DND-41 (cell line): ENCODE results near the gene PALM.

Source experiments
- ATAC-seq: fragments of 200-7000 bp; cut with Tn5 transposase; 3 replicates; pipeline ENCODE4 v1.9.1; 2021; ENCODE audit warnings: low read depth; ENCODE audit not compliant: insufficient read depth
- DNase-seq: peaks from one replicate; pipeline ENCODE4 v3.0.0-alpha.2; 2020
- H2AFZ ChIP-seq: 2 replicates; pipeline ENCODE4 v1.6.0; 2012; ENCODE audit warnings: low read depth, low read length
- H3K27ac ChIP-seq: 2 replicates; pipeline ENCODE4 v1.5.1; 2012; ENCODE audit warnings: low read length, inconsistent platforms
- H3K27me3 ChIP-seq: fragments of 200-600 bp; sonication (generic); 2 replicates; pipeline ENCODE4 v1.6.0; 2012; ENCODE audit warnings: low read length, mild to moderate bottlenecking, inconsistent platforms; ENCODE audit not compliant: insufficient read depth, poor library complexity
- H3K36me3 ChIP-seq: 2 replicates; pipeline ENCODE4 v1.5.1; 2012; ENCODE audit warnings: low read length, inconsistent platforms; ENCODE audit not compliant: insufficient read depth
- H3K4me1 ChIP-seq: 2 replicates; pipeline ENCODE4 v1.5.1; 2012; ENCODE audit warnings: mild to moderate bottlenecking, low read length; ENCODE audit not compliant: insufficient read depth
- H3K4me2 ChIP-seq: 2 replicates; pipeline ENCODE4 v1.6.0; 2012; ENCODE audit warnings: mild to moderate bottlenecking, moderate library complexity, low read length, inconsistent platforms; ENCODE audit not compliant: insufficient read depth
- H3K4me3 ChIP-seq, 2 experiments: fragments of 200-600 bp in 1 of 2; shearing (Covaris generic) in 1 of 2; 2 replicates each; pipeline ENCODE4 v1.5.1; 2012 to 2016; ENCODE audit warnings: inconsistent platforms in 2 of 2, low read length in 2 of 2, mild to moderate bottlenecking in 2 of 2, low read depth in 1 of 2, moderate library complexity in 1 of 2
- H3K79me2 ChIP-seq: 2 replicates; pipeline ENCODE4 v1.6.0; 2012; ENCODE audit warnings: low read length, inconsistent platforms; ENCODE audit not compliant: insufficient read depth
- H3K9ac ChIP-seq: 2 replicates; pipeline ENCODE4 v1.6.0; 2012; ENCODE audit warnings: low read depth, mild to moderate bottlenecking, inconsistent platforms, low read length, moderate library complexity
- H3K9me3 ChIP-seq: 2 replicates; pipeline ENCODE4 v1.5.1; 2012; ENCODE audit warnings: low read length, moderate library complexity, mild to moderate bottlenecking, inconsistent platforms; ENCODE audit not compliant: insufficient read depth, severe bottlenecking
- H4K20me1 ChIP-seq: 2 replicates; pipeline ENCODE4 v1.6.0; 2012; ENCODE audit warnings: low read length; ENCODE audit not compliant: insufficient read depth
- CTCF ChIP-seq: IDR thresholded peaks from 2 replicates; pipeline ENCODE4 v1.5.1; 2012; ENCODE audit warnings: borderline replicate concordance, low read length, moderate library complexity, mild to moderate bottlenecking; ENCODE audit not compliant: poor library complexity, severe bottlenecking; ENCODE audit errors: extremely low read depth
- EZH2 ChIP-seq: IDR thresholded peaks from 3 replicates; pipeline ENCODE4 v1.6.1; 2012; ENCODE audit warnings: borderline replicate concordance, low read depth, mild to moderate bottlenecking, moderate library complexity, low read length, inconsistent platforms; ENCODE audit not compliant: severe bottlenecking

PALM gene

GRCh38 chr19:795073-795611, 86.4 kb downstream of the PALM start:
- no peak overlapping the region for H3K27ac ChIP-seq
- no peaks in the 10 kb centered on the region for H3K9me3 ChIP-seq
- DNase-seq (no peak), ATAC-seq (no peak)
- peaks cover 40% of the 10 kb centered on the region for H3K79me2 ChIP-seq
- H3K4me3 ChIP-seq = no peak overlapping the region
- no peak overlapping the region for H3K4me2 ChIP-seq
- H3K27me3 ChIP-seq = no peaks in the 10 kb centered on the region
- H2AFZ ChIP-seq = no peak overlapping the region
- H3K4me1 ChIP-seq = peaks cover 26% of the 10 kb centered on the region
- H4K20me1 ChIP-seq = peaks cover 22% of the 10 kb centered on the region
- peaks cover 22% of the 10 kb centered on the region for H3K36me3 ChIP-seq
- no peak overlapping the region for H3K9ac ChIP-seq
- TF ChIP-seq CTCF = no peak
- TF ChIP-seq EZH2 = no peak

- H3K4me3 ChIP-seq = peak overlapping the region; percentile 59 to 92; a peak in 3 of 4 replicates
- TF ChIP-seq CTCF (no peak), EZH2 (no peak)
- H3K9ac ChIP-seq = peak overlapping the region; percentile 88
- H3K79me2 ChIP-seq = peaks cover 48% of the 10 kb centered on the region
- peaks cover 30% of the 10 kb centered on the region for H4K20me1 ChIP-seq
- peak overlapping the region; percentile 76 for H3K4me2 ChIP-seq
- DNase-seq = no peak
- H3K27ac ChIP-seq = peak overlapping the region; percentile 80; the same call in 1 of the 2 replicates
- peaks cover 30% of the 10 kb centered on the region for H3K36me3 ChIP-seq
- H3K27me3 ChIP-seq = no peaks in the 10 kb centered on the region
- no peak for ATAC-seq
- H3K4me1 ChIP-seq = peaks cover 34% of the 10 kb centered on the region
- H2AFZ ChIP-seq = peak overlapping the region; percentile 95
- H3K9me3 ChIP-seq = no peaks in the 10 kb centered on the region
These were observed 87.2 kb downstream of the PALM start for GRCh38 chr19:795691-796581.

- Histone ChIP-seq H2AFZ (peak within 1 kb of the TSS; percentile 95), H3K9ac (peak within 1 kb of the TSS; percentile 98), H3K36me3 (peaks cover 40% of the 10 kb centered on the region), H3K27me3 (no peaks in the 10 kb centered on the region), H3K9me3 (no peaks in the 10 kb centered on the region), H3K79me2 (peaks cover 58% of the 10 kb centered on the region), H3K27ac (peak within 1 kb of the TSS; percentile 83), H3K4me3 (peak within 1 kb of the TSS; percentile 97 to 99), H3K4me1 (peaks cover 44% of the 10 kb centered on the region), H3K4me2 (peak within 1 kb of the TSS; percentile 76), H4K20me1 (peaks cover 40% of the 10 kb centered on the region)
- ATAC-seq = peak; percentile 88
- TF ChIP-seq CTCF (no peak), EZH2 (no peak)
- peak; percentile 100 for DNase-seq
These were observed 88.2 kb downstream of the PALM start, which contains the start of gene PTBP1 for GRCh38 chr19:796692-797527. TSS of gene PTBP1 (plus strand) at chr19:797452. CDS start at chr19:797498, 46 bp downstream.
